ENCODE results near the gene PPT1. TPM values are rescaled to one million over a fixed set of nuclear protein-coding genes. Genes with fewer than 3 reads are reported as not detected.

PPT1 gene
- total RNA-seq, 1 donor from 2014 or later: 67.3 TPM

DNA sequence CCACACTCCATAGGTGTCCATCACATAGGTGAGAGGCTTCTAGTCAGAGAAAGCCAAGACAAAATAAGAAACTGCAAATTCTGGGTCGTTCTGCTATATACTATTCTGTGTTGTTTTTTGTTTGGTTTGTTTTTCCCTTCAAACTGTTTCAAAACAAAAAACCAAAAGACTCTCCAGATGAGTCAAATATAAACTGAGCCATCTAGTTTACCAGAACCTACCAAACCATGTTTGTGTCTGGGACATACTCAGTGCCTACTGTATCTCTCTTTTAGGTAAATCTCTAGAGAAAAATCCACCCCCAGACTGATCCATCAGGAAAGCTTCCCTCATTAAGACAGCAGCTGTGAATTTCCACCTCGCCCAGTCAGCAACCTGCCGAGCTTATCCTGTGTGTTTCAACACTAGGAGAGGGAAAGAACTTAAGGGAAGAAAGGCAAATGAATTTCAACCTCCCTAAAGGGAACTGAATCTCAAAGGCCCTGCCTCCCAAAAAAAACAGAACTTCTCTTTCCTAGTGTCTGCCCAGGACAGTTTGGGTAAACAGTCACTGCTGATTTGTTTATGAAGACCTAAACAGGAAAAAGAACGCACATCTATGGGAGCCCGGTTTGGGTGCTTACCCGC is 17.2 kb downstream of the PPT1 start:
- TF ChIP-seq CTCF (IDR thresholded peaks at IDR 0.05; ENCODE audit: unreplicated experiment): no peak
- H3K27me3 Mint-ChIP-seq: no peaks in the 10 kb centered on the region
- peaks cover 12% of the 10 kb centered on the region for H3K36me3 Mint-ChIP-seq (ENCODE audit: insufficient read depth)
- no peaks in the 10 kb centered on the region for H3K4me1 Mint-ChIP-seq (ENCODE audit: low read depth)
- no peak for DNase-seq (ENCODE audit: low spot score, unreplicated experiment)
- H3K27ac Mint-ChIP-seq: peak overlapping the region; percentile 64
- no peaks in the 10 kb centered on the region for H3K9me3 Mint-ChIP-seq (ENCODE audit: low read depth)
- H3K4me3 Mint-ChIP-seq (ENCODE audit: low read depth): no peak overlapping the region

- Mint-ChIP-seq H3K4me3 (ENCODE audit: low read depth) (no peak overlapping the region), H3K36me3 (ENCODE audit: insufficient read depth) (peaks cover 14% of the 10 kb centered on the region), H3K4me1 (ENCODE audit: low read depth) (no peaks in the 10 kb centered on the region), H3K27ac (no peak overlapping the region), H3K27me3 (no peaks in the 10 kb centered on the region), H3K9me3 (ENCODE audit: low read depth) (no peaks in the 10 kb centered on the region)
- peak; percentile 73 for TF ChIP-seq CTCF (IDR thresholded peaks at IDR 0.05; ENCODE audit: unreplicated experiment)
- DNase-seq (ENCODE audit: low spot score, unreplicated experiment): peak; percentile 48
These were observed 18.3 kb downstream of the PPT1 start for GRCh38 chr1:40078512-40079333.

DNA sequence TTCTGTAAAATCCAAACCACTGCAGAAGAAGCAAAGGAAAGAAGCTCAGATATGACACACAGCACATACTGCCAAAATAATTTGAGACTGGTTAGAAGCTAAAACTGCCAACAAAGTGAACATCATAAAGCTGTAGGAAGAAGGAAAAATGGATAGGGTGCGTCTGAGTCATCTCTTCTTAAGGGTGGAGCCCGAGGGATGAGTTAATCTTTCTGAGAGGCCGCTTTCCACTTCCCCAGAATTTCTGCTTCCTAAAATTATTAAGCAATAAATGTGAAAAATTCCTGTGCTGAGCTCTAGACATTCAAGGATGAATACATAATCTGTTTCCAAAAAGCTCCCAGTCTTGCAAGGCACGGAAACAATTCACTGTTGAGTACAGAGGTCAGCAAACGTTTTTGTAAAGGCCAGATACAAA is 20.1 kb downstream of the PPT1 start:
- peaks cover 15% of the 10 kb centered on the region for H3K36me3 Mint-ChIP-seq (ENCODE audit: insufficient read depth)
- H3K9me3 Mint-ChIP-seq (ENCODE audit: low read depth): no peaks in the 10 kb centered on the region
- H3K27me3 Mint-ChIP-seq: no peaks in the 10 kb centered on the region
- no peaks in the 10 kb centered on the region for H3K4me1 Mint-ChIP-seq (ENCODE audit: low read depth)
- no peak overlapping the region for H3K4me3 Mint-ChIP-seq (ENCODE audit: low read depth)
- TF ChIP-seq CTCF (IDR thresholded peaks at IDR 0.05; ENCODE audit: unreplicated experiment): no peak
- no peak for DNase-seq (ENCODE audit: low spot score, unreplicated experiment)
- H3K27ac Mint-ChIP-seq: no peak overlapping the region

DNA sequence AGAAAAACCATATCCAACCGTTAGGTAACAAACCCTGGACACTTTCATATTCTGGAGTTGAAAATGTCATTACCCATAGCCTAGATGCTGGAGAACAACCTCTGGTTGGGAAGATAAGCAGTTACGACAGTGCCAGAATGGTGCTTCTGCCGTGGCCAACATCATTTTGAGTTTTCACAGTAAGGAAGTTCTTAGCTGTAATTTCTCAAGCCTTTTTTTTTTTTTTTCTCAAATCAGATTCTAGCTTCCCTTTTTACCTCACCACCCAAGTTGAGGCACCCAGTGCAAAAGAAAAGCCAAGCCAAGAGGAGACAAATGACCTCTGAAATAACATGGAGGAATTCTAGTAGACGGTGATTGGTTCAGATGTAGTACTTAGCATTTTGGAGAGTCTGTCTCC is 21.8 kb downstream of the PPT1 start:
- Mint-ChIP-seq H3K4me3 (ENCODE audit: low read depth) (no peak overlapping the region), H3K9me3 (ENCODE audit: low read depth) (no peaks in the 10 kb centered on the region), H3K4me1 (ENCODE audit: low read depth) (no peaks in the 10 kb centered on the region), H3K36me3 (ENCODE audit: insufficient read depth) (peaks cover 19% of the 10 kb centered on the region), H3K27ac (no peak overlapping the region), H3K27me3 (no peaks in the 10 kb centered on the region)
- DNase-seq (ENCODE audit: low spot score, unreplicated experiment): no peak
- TF ChIP-seq CTCF (IDR thresholded peaks at IDR 0.05; ENCODE audit: unreplicated experiment): no peak

DNA sequence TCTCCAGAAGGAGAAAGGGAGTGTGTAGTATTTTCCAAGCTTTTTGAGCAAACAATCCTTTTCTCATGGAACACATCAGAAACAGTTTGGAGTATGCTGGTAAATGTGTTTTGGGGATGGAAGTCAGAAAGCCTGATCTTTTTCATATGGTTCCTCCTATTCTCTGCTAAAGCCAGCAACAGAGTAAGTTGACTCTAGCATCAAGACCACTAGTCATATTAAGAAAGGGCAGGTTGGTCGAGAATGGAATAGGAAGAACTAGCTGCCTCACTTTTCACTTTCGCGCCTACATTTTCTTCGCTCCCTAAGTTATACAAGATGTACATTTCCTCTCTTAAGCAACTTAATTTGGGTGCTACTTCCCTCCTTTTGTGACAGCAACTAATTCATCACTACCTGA is 24.0 kb downstream of the PPT1 start:
- Mint-ChIP-seq H3K27ac (no peak overlapping the region), H3K4me1 (ENCODE audit: low read depth) (no peaks in the 10 kb centered on the region), H3K9me3 (ENCODE audit: low read depth) (no peaks in the 10 kb centered on the region), H3K4me3 (ENCODE audit: low read depth) (no peak overlapping the region), H3K36me3 (ENCODE audit: insufficient read depth) (peaks cover 21% of the 10 kb centered on the region), H3K27me3 (no peaks in the 10 kb centered on the region)
- no peak for TF ChIP-seq CTCF (IDR thresholded peaks at IDR 0.05; ENCODE audit: unreplicated experiment)
- DNase-seq (ENCODE audit: low spot score, unreplicated experiment): no peak
